IMR-90 (cell line): Measurements from ENCODE around the gene SORCS1. TPM values are rescaled to one million over a fixed set of nuclear protein-coding genes. Genes with fewer than 3 reads are reported as not detected.

Source experiments
- ATAC-seq: fragments of 200-7000 bp; cut with Tn5 transposase; 2 replicates; pipeline ENCODE4 v1.9.1; 2020; ENCODE audit warnings: low read depth, mild to moderate bottlenecking, moderate library complexity
- BruUV-seq: library from RNA; stranded (reverse); fragments of 400-500 nt; replicated peaks from 2 replicates; lab custom pipeline; 2021; lab: Mats Ljungman, UMichigan
- CTCF ChIA-PET: fragments of 300-600 bp; formaldehyde crosslinking; extraction: SDS; loops from one replicate; lab custom pipeline; 2021; ENCODE audit warnings: antibody characterized with exemption; lab: Yijun Ruan, JAX
- POLR2A ChIA-PET: fragments of 300-600 bp; sonication (Branson Sonifier 250); formaldehyde crosslinking; loops from one replicate; lab custom pipeline; 2022; ENCODE audit warnings: antibody characterized with exemption; ENCODE audit not compliant: unreplicated experiment; lab: Charles Lee
- DNase-seq: peaks from one replicate; pipeline ENCODE4 v3.0.0; 2013
- H2AFZ ChIP-seq: replicated peaks from 2 replicates; pipeline ENCODE3; 2013; ENCODE audit warnings: low read length, mild to moderate bottlenecking; ENCODE audit not compliant: poor library complexity
- H2AK5ac ChIP-seq: 2 replicates; pipeline ENCODE4 v1.6.1; 2013; ENCODE audit warnings: low read depth, low read length, inconsistent platforms
- H2AK9ac ChIP-seq: replicated peaks from 2 replicates; pipeline ENCODE3; 2013; ENCODE audit warnings: mild to moderate bottlenecking, low read depth, low read length, moderate library complexity; ENCODE audit not compliant: poor library complexity
- H2BK120ac ChIP-seq: 2 replicates; pipeline ENCODE4 v1.6.1; 2013; ENCODE audit warnings: low read depth, low read length, inconsistent platforms
- H2BK15ac ChIP-seq: 3 replicates; pipeline ENCODE4 v1.6.1; 2013; ENCODE audit warnings: low read depth, low read length, inconsistent platforms
- H2BK20ac ChIP-seq: 2 replicates; pipeline ENCODE4 v1.6.1; 2013; ENCODE audit warnings: low read depth, mild to moderate bottlenecking, inconsistent platforms, low read length, moderate library complexity
- H2BK5ac ChIP-seq: 2 replicates; pipeline ENCODE4 v1.6.1; 2013; ENCODE audit warnings: mild to moderate bottlenecking, low read depth, low read length, inconsistent platforms; ENCODE audit not compliant: poor library complexity, severe bottlenecking
- H3K14ac ChIP-seq: replicated peaks from 2 replicates; pipeline ENCODE4 v1.6.1; 2013; ENCODE audit warnings: low read depth, low read length, inconsistent platforms
- H3K18ac ChIP-seq: 2 replicates; pipeline ENCODE4 v1.6.1; 2013; ENCODE audit warnings: low read depth, low read length, control low read depth
- H3K23ac ChIP-seq: 2 replicates; pipeline ENCODE4 v1.6.1; 2013; ENCODE audit warnings: low read depth, low read length, inconsistent platforms
- H3K27ac ChIP-seq: 2 replicates; pipeline ENCODE4 v1.5.1; 2013; ENCODE audit warnings: mild to moderate bottlenecking, control low read depth, low read length; ENCODE audit not compliant: insufficient read depth
- H3K27me3 ChIP-seq: 2 replicates; pipeline ENCODE4 v1.6.1; 2013; ENCODE audit warnings: low read length; ENCODE audit not compliant: control insufficient read depth, insufficient read depth
- H3K36me3 ChIP-seq: 2 replicates; pipeline ENCODE4 v1.6.1; 2013; ENCODE audit warnings: low read length, mixed read lengths; ENCODE audit not compliant: control insufficient read depth, insufficient read depth
- H3K4ac ChIP-seq: 2 replicates; pipeline ENCODE4 v1.6.1; 2013; ENCODE audit warnings: low read depth, low read length, inconsistent platforms
- H3K4me1 ChIP-seq: 2 replicates; pipeline ENCODE4 v1.6.1; 2013; ENCODE audit warnings: low read length, mixed read lengths; ENCODE audit not compliant: control insufficient read depth, insufficient read depth
- H3K4me2 ChIP-seq: 2 replicates; pipeline ENCODE4 v1.6.1; 2013; ENCODE audit warnings: low read depth, mild to moderate bottlenecking, control low read depth, low read length, moderate library complexity
- H3K4me3 ChIP-seq: 2 replicates; pipeline ENCODE4 v1.5.1; 2013; ENCODE audit warnings: low read depth, mild to moderate bottlenecking, control low read depth, low read length, moderate library complexity; ENCODE audit not compliant: insufficient read depth
- H3K56ac ChIP-seq: 2 replicates; pipeline ENCODE4 v1.6.1; 2013; ENCODE audit warnings: low read length, inconsistent platforms; ENCODE audit not compliant: insufficient read depth; ENCODE audit errors: extremely low read depth
- H3K79me1 ChIP-seq, 2 experiments: 2 replicates each; pipeline ENCODE4 v1.6.1; 2013; ENCODE audit warnings: low read length in 2 of 2, inconsistent platforms in 1 of 2, low read depth in 1 of 2
- H3K9ac ChIP-seq: 2 replicates; pipeline ENCODE4 v1.6.1; 2013; ENCODE audit warnings: low read depth, low read length, control low read depth
- H3K9me1 ChIP-seq: 2 replicates; pipeline ENCODE4 v1.6.1; 2013; ENCODE audit warnings: low read length, inconsistent platforms; ENCODE audit not compliant: insufficient read depth
- H3K9me3 ChIP-seq: 2 replicates; pipeline ENCODE4 v1.6.1; 2013; ENCODE audit warnings: low read length; ENCODE audit not compliant: control insufficient read depth, insufficient read depth
- H4K20me1 ChIP-seq: 2 replicates; pipeline ENCODE4 v1.6.1; 2013; ENCODE audit warnings: low read length, inconsistent platforms; ENCODE audit not compliant: insufficient read depth
- H4K5ac ChIP-seq: 2 replicates; pipeline ENCODE4 v1.6.1; 2013; ENCODE audit warnings: mild to moderate bottlenecking, low read depth, low read length, control low read depth
- H4K8ac ChIP-seq, 2 experiments: 2 replicates each; pipeline ENCODE4 v1.6.1; 2013; ENCODE audit warnings: low read depth in 2 of 2, low read length in 2 of 2, control low read depth in 1 of 2, inconsistent platforms in 1 of 2
- H4K91ac ChIP-seq: 2 replicates; pipeline ENCODE4 v1.6.1; 2013; ENCODE audit warnings: low read depth, low read length, inconsistent platforms; ENCODE audit not compliant: insufficient read depth
- BHLHE40 ChIP-seq: fragments of 150-350 bp; IDR thresholded peaks from 2 replicates; pipeline ENCODE4 v1.6.1; 2016; ENCODE audit warnings: mild to moderate bottlenecking, low read depth, low read length
- CHD1 ChIP-seq: IDR thresholded peaks from 2 replicates; pipeline ENCODE4 v1.6.1; 2012; ENCODE audit warnings: low read depth, low read length, improper control_type of control experiment
- MAZ ChIP-seq: IDR thresholded peaks from 2 replicates; pipeline ENCODE4 v1.6.1; 2012; ENCODE audit warnings: low read depth, mild to moderate bottlenecking, low read length, improper control_type of control experiment, moderate library complexity, borderline replicate concordance
- NFE2L2 ChIP-seq: fragments of 150-350 bp; IDR thresholded peaks from 2 replicates; pipeline ENCODE4 v1.6.1; 2016; ENCODE audit warnings: low read depth, mild to moderate bottlenecking, low read length
- POLR2A ChIP-seq: IDR thresholded peaks from 2 replicates; pipeline ENCODE4 v1.6.1; 2012; ENCODE audit warnings: mild to moderate bottlenecking, low read depth, low read length
- RAD21 ChIP-seq: IDR thresholded peaks from 2 replicates; pipeline ENCODE4 v1.6.1; 2012; ENCODE audit warnings: low read length, improper control_type of control experiment
- RCOR1 ChIP-seq: IDR thresholded peaks from 2 replicates; pipeline ENCODE4 v1.6.1; 2012; ENCODE audit warnings: mild to moderate bottlenecking, low read length, improper control_type of control experiment; ENCODE audit not compliant: insufficient replicate concordance
- WGBS, 2 experiments: methylation state at CpG; one replicate each; pipeline versions ENCODE4 v1.1.5 to v1.1.7; 2013; ENCODE audit warnings: missing lambda C conversion rate in 2 of 2; ENCODE audit not compliant: insufficient read length in 1 of 2; ENCODE audit errors: extremely low coverage in 2 of 2; 5-methylcytosine and 5-hydroxymethylcytosine counted together
- dilution Hi-C: fragments of 300-500 bp; cut with HindIII; formaldehyde crosslinking; loops from one replicate; pipeline ENCODE4 v1.14.3; 2018; ENCODE audit warnings: low sequenced_read_pairs; ENCODE audit not compliant: unreplicated experiment
- in situ Hi-C: fragments of 300-500 bp; cut with MboI; formaldehyde crosslinking; loops from 3 replicates; pipeline ENCODE4 v1.14.3; 2019; ENCODE audit warnings: low sequenced_read_pairs, inconsistent platforms, mixed read lengths
- intact Hi-C: fragments of 100-400 bp; cut with micrococcal nuclease; formaldehyde crosslinking; loops from 2 replicates; pipeline ENCODE4 v1.10.0; 2022
- polyA plus RNA-seq, 3 experiments: library from polyadenylated mRNA; depleted of rRNA; stranded (reverse); fragments of >200 nt; gene quantifications; 2 replicates each; pipeline ENCODE4 v1.2.3, GENCODE V29; 2012; ENCODE audit warnings: low replicate concordance in 1 of 3
- total RNA-seq: library from RNA; depleted of rRNA; stranded (reverse); fragments of >200 nt; gene quantifications from 2 replicates; pipeline ENCODE4 v1.2.3, GENCODE V29; 2012

SORCS1 gene
- total and polyA plus RNA-seq, 2 of the 4 experiments (the other 2 are of a cell fraction), result under 0.01 TPM; not detected in 1

DNA sequence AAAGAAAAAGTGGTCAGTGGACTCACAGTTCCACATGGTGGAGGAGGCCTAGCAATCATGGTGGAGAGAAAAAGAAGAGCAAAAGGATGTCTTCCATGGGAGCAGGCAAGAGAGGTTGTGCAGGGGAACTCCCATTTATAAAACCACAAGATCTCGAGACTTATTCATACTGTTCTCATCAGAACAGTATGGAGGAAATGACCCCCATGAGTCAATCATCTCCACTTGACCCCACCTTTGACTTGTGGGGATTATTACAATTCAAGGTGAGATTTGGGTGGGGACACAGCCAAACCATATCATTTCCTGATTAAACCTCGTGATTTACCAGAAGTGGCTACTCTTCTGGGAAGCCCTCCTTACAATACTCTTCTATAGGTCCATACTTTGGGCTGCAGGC, 160.1 kb downstream of the SORCS1 start:
- no CpG with 5 or more reads among the region's 2 CpGs for WGBS, 2 experiments
- H3K56ac ChIP-seq, result no peak overlapping the region
- H3K23ac ChIP-seq, result no peak overlapping the region
- H3K9me1 ChIP-seq, result no peaks in the 10 kb centered on the region
- H3K14ac ChIP-seq, result no peak overlapping the region
- no peak overlapping the region for H3K4me2 ChIP-seq
- no TSS peak for BruUV-seq
- H3K79me1 ChIP-seq, result no peaks in the 10 kb centered on the region
- H4K8ac ChIP-seq, result no peak overlapping the region
- TF ChIP-seq MAZ, result no peak
- no peak for TF ChIP-seq RAD21
- no peak for TF ChIP-seq NFE2L2
- no peak for TF ChIP-seq POLR2A
- TF ChIP-seq CHD1, result no peak
- TF ChIP-seq RCOR1, result no peak
- no peak for TF ChIP-seq BHLHE40
- POLR2A ChIA-PET, result no interaction called here
- no peaks in the 10 kb centered on the region for H4K20me1 ChIP-seq
- H3K9ac ChIP-seq, result no peak overlapping the region
- H2AFZ ChIP-seq, result no peak overlapping the region
- no peak overlapping the region for H3K18ac ChIP-seq
- H4K5ac ChIP-seq, result no peak overlapping the region
- ATAC-seq (no peak), DNase-seq (no peak)
- H3K27ac ChIP-seq, result no peak overlapping the region
- dilution Hi-C loops (no loop called here), intact Hi-C loops (no loop called here), in situ Hi-C loops (no loop called here)
- H3K27me3 ChIP-seq, result no peaks in the 10 kb centered on the region
- H3K4me3 ChIP-seq, result no peak overlapping the region
- no peak overlapping the region for H4K91ac ChIP-seq
- H2AK9ac ChIP-seq, result no peak overlapping the region
- H2BK15ac ChIP-seq, result no peak overlapping the region
- no peaks in the 10 kb centered on the region for H3K36me3 ChIP-seq
- H2BK20ac ChIP-seq, result no peak overlapping the region
- no peak overlapping the region for H2AK5ac ChIP-seq
- no peaks in the 10 kb centered on the region for H3K4me1 ChIP-seq
- H3K9me3 ChIP-seq, result peaks cover 6% of the 10 kb centered on the region; the same call in 1 of the 2 replicates
- H2BK120ac ChIP-seq, result no peak overlapping the region
- no peak overlapping the region for H2BK5ac ChIP-seq
- H3K4ac ChIP-seq, result no peak overlapping the region
- CTCF ChIA-PET, result no interaction called here
